NB4 (cell line): Measurements from ENCODE around the gene RTP3.
"Not testable (repeated sequence)": the region's sequence is repeated elsewhere in the genome, so short reads cannot be mapped to it uniquely, and the experiment has no call there.

ENCODE experiments used
- DNase-seq: peaks from one replicate; pipeline ENCODE4 v3.0.0; 2010; ENCODE audit warnings: low read depth
- H3K4me3 ChIP-seq: one replicate; pipeline ENCODE4 v1.5.1; 2011; ENCODE audit warnings: mild to moderate bottlenecking, low read depth, low read length, moderate library complexity
- CTCF ChIP-seq: IDR thresholded peaks from one replicate; pipeline ENCODE4 v1.5.1; 2012; ENCODE audit warnings: low read depth, low read length
- MAX ChIP-seq: IDR thresholded peaks from 2 replicates; pipeline ENCODE4 v1.6.1; 2011; ENCODE audit warnings: low read depth, low read length
- MYC ChIP-seq: IDR thresholded peaks from 2 replicates; pipeline ENCODE4 v1.6.1; 2011; ENCODE audit warnings: low read depth, low read length
- POLR2A ChIP-seq: IDR thresholded peaks from 2 replicates; pipeline ENCODE4 v1.6.1; 2011; ENCODE audit warnings: mild to moderate bottlenecking; ENCODE audit not compliant: insufficient read length; ENCODE audit errors: extremely low read depth

The RTP3 gene

GRCh38 chr3:46490338-46491084, 7.3 kb upstream of the RTP3 start:
- no peak overlapping the region for H3K4me3 ChIP-seq
- TF ChIP-seq MYC (no peak), MAX (no peak), POLR2A (no peak), CTCF (no peak)
- DNase-seq = peak; percentile 73

GRCh38 chr3:46491089-46492070, 6.4 kb upstream of the RTP3 start:
- H3K4me3 ChIP-seq = peak overlapping the region; percentile 26
- TF ChIP-seq CTCF (no peak), MAX (no peak)
- peak; percentile 86 for DNase-seq

GRCh38 chr3:46492890-46493547, 4.8 kb upstream of the RTP3 start:
- no peak for DNase-seq
- TF ChIP-seq MYC = no peak
- no peak for TF ChIP-seq CTCF
- TF ChIP-seq POLR2A = no peak
- no peak for TF ChIP-seq MAX
- H3K4me3 ChIP-seq = no peak overlapping the region

GRCh38 chr3:46494491-46494890, 3.3 kb upstream of the RTP3 start:
- not testable (repeated sequence) for H3K4me3 ChIP-seq, DNase-seq

- TF ChIP-seq MAX (no peak), POLR2A (no peak), CTCF (no peak), MYC (no peak)
- H3K4me3 ChIP-seq = no peak overlapping the region
- DNase-seq = peak; percentile 70
These were observed 1.8 kb upstream of the RTP3 start for GRCh38 chr3:46495901-46496456.
